ENCODE results near the gene RHBDD1. TPM values are rescaled to one million over a fixed set of nuclear protein-coding genes. Genes with fewer than 3 reads are reported as not detected.

Gene RHBDD1
- total RNA-seq, 1 donor from 2014 or later = 21.9 TPM

DNA sequence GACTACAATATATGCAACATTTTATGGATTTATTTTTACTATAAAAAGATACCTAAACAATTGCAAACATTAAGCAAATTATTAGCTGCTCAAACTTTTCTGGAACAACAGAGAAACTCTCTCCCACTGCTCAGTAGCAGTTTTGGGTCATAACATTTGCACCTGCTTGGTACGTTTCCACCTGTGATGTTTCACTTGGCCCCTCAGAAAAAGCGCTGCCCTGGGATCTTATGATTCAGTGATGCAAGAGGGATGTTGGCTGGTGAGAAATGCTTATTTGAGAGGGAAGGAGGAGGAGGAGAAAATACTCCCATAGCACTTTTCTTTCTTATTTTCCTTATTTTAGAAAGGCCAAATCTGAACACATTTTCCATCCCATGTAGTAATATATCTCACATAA is 45.4 kb upstream of the RHBDD1 start:
- peaks cover 4% of the 10 kb centered on the region for H3K27me3 Mint-ChIP-seq (ENCODE audit: unreplicated experiment)
- peaks cover 19% of the 10 kb centered on the region for H3K4me1 Mint-ChIP-seq (ENCODE audit: unreplicated experiment)
- H3K36me3 Mint-ChIP-seq (ENCODE audit: low read depth, unreplicated experiment) = no peaks in the 10 kb centered on the region
- no peak overlapping the region for H3K27ac Mint-ChIP-seq (ENCODE audit: unreplicated experiment)
- DNase-seq (ENCODE audit: low spot score) = no peak
- peak overlapping the region; percentile 88 for H3K4me3 Mint-ChIP-seq (ENCODE audit: unreplicated experiment)
- TF ChIP-seq CTCF (IDR thresholded peaks at IDR 0.05; ENCODE audit: unreplicated experiment) = no peak
- H3K9me3 Mint-ChIP-seq (ENCODE audit: unreplicated experiment) = no peaks in the 10 kb centered on the region

DNA sequence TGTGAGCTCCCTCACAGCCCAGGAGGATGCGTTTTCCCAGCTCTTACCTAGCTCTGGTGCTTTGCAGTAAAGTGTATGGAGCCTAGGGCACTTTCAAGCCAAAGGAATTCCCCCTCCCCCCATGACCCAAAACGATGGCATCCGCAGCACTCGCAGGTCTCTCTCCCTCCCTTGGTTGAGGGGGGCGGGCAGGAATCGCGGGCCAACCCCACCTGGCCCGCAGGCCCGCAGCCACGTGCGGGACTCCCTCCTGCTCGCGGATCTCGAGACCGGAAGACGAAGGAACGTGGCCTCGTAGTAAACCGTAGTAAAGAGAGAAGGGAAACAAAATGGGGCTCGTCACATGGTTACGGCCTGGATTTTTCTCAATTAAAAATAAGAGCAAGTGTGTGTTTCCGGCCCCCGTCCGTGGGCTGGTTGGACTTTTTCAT is 44.8 kb upstream of the RHBDD1 start:
- H3K27ac Mint-ChIP-seq (ENCODE audit: unreplicated experiment) = peak overlapping the region; percentile 68
- peaks cover 19% of the 10 kb centered on the region for H3K4me1 Mint-ChIP-seq (ENCODE audit: unreplicated experiment)
- peaks cover 4% of the 10 kb centered on the region for H3K27me3 Mint-ChIP-seq (ENCODE audit: unreplicated experiment)
- H3K9me3 Mint-ChIP-seq (ENCODE audit: unreplicated experiment) = no peaks in the 10 kb centered on the region
- TF ChIP-seq CTCF (IDR thresholded peaks at IDR 0.05; ENCODE audit: unreplicated experiment) = no peak
- peak; percentile 36 for DNase-seq (ENCODE audit: low spot score)
- H3K36me3 Mint-ChIP-seq (ENCODE audit: low read depth, unreplicated experiment) = no peaks in the 10 kb centered on the region
- peak overlapping the region; percentile 88 for H3K4me3 Mint-ChIP-seq (ENCODE audit: unreplicated experiment)

DNA sequence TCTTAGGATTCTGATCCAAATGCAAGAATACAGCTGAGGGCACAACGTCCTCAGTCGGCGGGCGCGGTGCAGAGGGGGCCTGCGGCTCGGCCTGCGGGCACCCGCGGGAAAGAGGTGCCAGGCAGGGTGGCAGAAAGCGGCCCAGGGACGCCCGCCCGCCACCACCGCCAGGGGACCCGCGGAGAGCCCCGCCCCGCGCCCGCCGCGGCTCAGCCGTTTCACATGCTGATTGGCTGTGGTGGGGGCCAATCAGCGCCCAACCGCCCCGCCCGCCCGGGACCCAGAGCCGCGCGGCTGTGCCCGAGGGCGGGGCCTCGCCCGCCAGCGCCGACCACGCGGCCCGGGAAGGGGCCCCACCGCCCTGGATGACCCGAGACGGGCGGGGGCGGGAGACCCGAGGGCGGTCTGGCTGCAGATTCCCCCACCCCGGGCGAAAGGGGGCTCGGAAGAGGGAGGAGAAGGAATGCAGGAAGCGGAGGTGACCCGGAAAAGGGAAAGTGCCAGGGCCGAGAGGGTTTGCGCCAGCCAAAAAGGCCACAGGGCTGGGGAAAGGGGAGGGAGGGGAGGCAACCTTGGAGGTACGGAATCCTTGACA is 44.3 kb upstream of the RHBDD1 start:
- Mint-ChIP-seq H3K9me3 (ENCODE audit: unreplicated experiment) (no peaks in the 10 kb centered on the region), H3K27ac (ENCODE audit: unreplicated experiment) (peak overlapping the region; percentile 68), H3K36me3 (ENCODE audit: low read depth, unreplicated experiment) (no peaks in the 10 kb centered on the region), H3K4me3 (ENCODE audit: unreplicated experiment) (peak overlapping the region; percentile 88), H3K27me3 (ENCODE audit: unreplicated experiment) (peaks cover 4% of the 10 kb centered on the region), H3K4me1 (ENCODE audit: unreplicated experiment) (peaks cover 19% of the 10 kb centered on the region)
- DNase-seq (ENCODE audit: low spot score) = peak; percentile 93
- TF ChIP-seq CTCF (IDR thresholded peaks at IDR 0.05; ENCODE audit: unreplicated experiment) = peak; percentile 50

GRCh38 chr2:226792155-226792881 is 43.5 kb upstream of the RHBDD1 start:
- H3K4me3 Mint-ChIP-seq (ENCODE audit: unreplicated experiment) = peak overlapping the region; percentile 74
- H3K4me1 Mint-ChIP-seq (ENCODE audit: unreplicated experiment) = peaks cover 16% of the 10 kb centered on the region
- peak overlapping the region; percentile 69 for H3K27ac Mint-ChIP-seq (ENCODE audit: unreplicated experiment)
- H3K36me3 Mint-ChIP-seq (ENCODE audit: low read depth, unreplicated experiment) = no peaks in the 10 kb centered on the region
- no peak for DNase-seq (ENCODE audit: low spot score)
- H3K9me3 Mint-ChIP-seq (ENCODE audit: unreplicated experiment) = no peaks in the 10 kb centered on the region
- H3K27me3 Mint-ChIP-seq (ENCODE audit: unreplicated experiment) = peaks cover 4% of the 10 kb centered on the region
- no peak for TF ChIP-seq CTCF (IDR thresholded peaks at IDR 0.05; ENCODE audit: unreplicated experiment)

GRCh38 chr2:226793646-226794045 is 42.2 kb upstream of the RHBDD1 start:
- peaks cover 15% of the 10 kb centered on the region for H3K4me1 Mint-ChIP-seq (ENCODE audit: unreplicated experiment)
- no peaks in the 10 kb centered on the region for H3K36me3 Mint-ChIP-seq (ENCODE audit: low read depth, unreplicated experiment)
- H3K4me3 Mint-ChIP-seq (ENCODE audit: unreplicated experiment) = no peak overlapping the region

More at GRCh38 chr2:226793646-226794045, 42.2 kb upstream of the RHBDD1 start:
- TF ChIP-seq CTCF (IDR thresholded peaks at IDR 0.05; ENCODE audit: unreplicated experiment) = no peak
- H3K27me3 Mint-ChIP-seq (ENCODE audit: unreplicated experiment) = peaks cover 7% of the 10 kb centered on the region
- no peak overlapping the region for H3K27ac Mint-ChIP-seq (ENCODE audit: unreplicated experiment)
- DNase-seq (ENCODE audit: low spot score) = no peak
- H3K9me3 Mint-ChIP-seq (ENCODE audit: unreplicated experiment) = no peaks in the 10 kb centered on the region
